SH-SY5Y (cell line): ENCODE data around the gene ATP8A2.

Experiments used
- GATA2 ChIP-seq: IDR thresholded peaks from 2 replicates; pipeline ENCODE4 v1.6.1; 2011; ENCODE audit warnings: mild to moderate bottlenecking, low read depth, low read length
- GATA3 ChIP-seq: IDR thresholded peaks from 2 replicates; pipeline ENCODE4 v1.6.1; 2011; ENCODE audit warnings: low read depth, mild to moderate bottlenecking, low read length, moderate library complexity

DNA sequence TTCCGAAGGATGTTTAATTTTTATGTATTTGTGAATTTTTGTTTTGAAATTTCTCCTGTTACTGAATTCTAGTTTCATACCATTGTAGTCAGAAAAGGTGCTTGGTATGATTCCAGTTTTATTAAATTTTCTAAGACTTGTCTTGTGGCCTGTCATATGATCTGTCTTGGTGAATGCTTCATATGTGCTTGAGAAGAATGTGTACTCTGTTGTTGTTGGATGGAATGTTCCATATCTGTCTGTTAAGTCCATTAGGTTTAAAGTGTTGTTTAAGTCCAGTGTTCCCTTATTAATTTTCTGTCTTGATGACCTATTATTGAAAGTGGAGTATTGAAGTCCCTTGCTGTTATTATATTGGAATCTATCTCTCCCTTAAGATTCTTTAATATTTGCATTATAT lies 273.9 kb downstream of the ATP8A2 start:
- TF ChIP-seq GATA2, result no peak
- no peak for TF ChIP-seq GATA3
